Fibroblast of mammary gland (primary cell): ENCODE measurements around the gene ARID5B.

Experiments used
- DNase-seq: peaks from one replicate; pipeline ENCODE4 v3.0.0-alpha.2; 2010; ENCODE audit warnings: low read depth
- H3K4me3 ChIP-seq: 2 replicates; pipeline ENCODE4 v1.5.1; 2011; ENCODE audit warnings: low read depth, mild to moderate bottlenecking, low read length, moderate library complexity; ENCODE audit not compliant: control insufficient read depth
- CTCF ChIP-seq: conservative IDR thresholded peaks from 2 replicates; pipeline ENCODE4 v1.5.1; 2011; ENCODE audit warnings: low read depth, low read length, inconsistent platforms; ENCODE audit not compliant: control insufficient read depth, insufficient read depth

ARID5B gene

GRCh38 chr10:62077330-62078015, 176.0 kb downstream of the ARID5B start:
- H3K4me3 ChIP-seq, result no peak overlapping the region
- DNase-seq, result no peak
- no peak for TF ChIP-seq CTCF

GRCh38 chr10:62079885-62080559, 178.5 kb downstream of the ARID5B start:
- DNase-seq, result no peak
- no peak overlapping the region for H3K4me3 ChIP-seq

GRCh38 chr10:62080905-62081304, 179.4 kb downstream of the ARID5B start:
- TF ChIP-seq CTCF, result peak; percentile 8
- no peak for DNase-seq
- no peak overlapping the region for H3K4me3 ChIP-seq

More at GRCh38 chr10:62079885-62080559, 178.5 kb downstream of the ARID5B start:
- TF ChIP-seq CTCF, result no peak

- peak; percentile 36 for DNase-seq
- no peak overlapping the region for H3K4me3 ChIP-seq
- no peak for TF ChIP-seq CTCF
Measured at GRCh38 chr10:62081341-62082270, 180.1 kb downstream of the ARID5B start.

GRCh38 chr10:62082271-62082656, 180.8 kb downstream of the ARID5B start:
- TF ChIP-seq CTCF, result no peak
- no peak overlapping the region for H3K4me3 ChIP-seq
- DNase-seq, result no peak

- H3K4me3 ChIP-seq, result no peak overlapping the region
- peak; percentile 66 for DNase-seq
- no peak for TF ChIP-seq CTCF
Measured at GRCh38 chr10:62082729-62083411, 181.4 kb downstream of the ARID5B start.
